NCI-H524 (cell line): ENCODE measurements around the gene DNAJC6.

Experiments used
- DNase-seq, 2 experiments: peaks; one replicate each; lab custom pipeline; 2025; lab: John Stamatoyannopoulos, UW

The DNAJC6 gene

DNA sequence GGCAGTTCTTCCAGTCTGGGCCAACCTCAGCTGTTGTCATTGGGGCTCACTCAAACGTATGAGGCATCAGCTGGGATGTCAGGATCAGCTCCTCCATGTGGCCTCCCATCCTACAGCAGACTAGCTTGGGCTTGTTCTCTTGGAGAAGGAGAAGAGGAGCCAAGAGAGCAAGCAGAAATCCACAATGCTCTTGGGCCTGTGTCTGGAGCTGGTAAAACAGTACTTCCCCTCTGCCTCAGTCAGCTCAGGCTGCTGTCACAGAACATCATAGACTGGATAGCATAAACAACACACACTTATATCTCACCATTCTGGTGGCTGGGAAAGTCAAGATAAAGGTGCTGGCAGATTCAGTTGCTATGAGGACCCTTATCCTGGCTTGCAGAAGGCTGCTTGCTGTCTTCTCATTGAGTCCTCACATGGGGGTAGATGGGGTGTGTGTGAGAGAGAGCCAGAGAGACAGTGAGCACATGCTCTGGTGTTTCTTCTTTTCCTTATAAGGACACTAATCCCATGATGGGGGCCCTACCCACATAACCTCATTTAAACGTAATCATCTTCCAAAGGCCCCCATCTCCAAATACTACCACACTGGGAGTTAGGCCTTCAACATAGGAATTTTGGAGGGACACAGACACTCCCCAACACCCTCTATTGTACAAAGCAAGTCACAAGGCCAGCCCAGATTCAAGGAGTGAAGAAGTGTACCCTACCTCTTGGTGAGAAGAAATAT is 16.3 kb upstream of the DNAJC6 start:
- no peak for DNase-seq

GRCh38 chr1:65297706-65298105 is 11.6 kb upstream of the DNAJC6 start:
- peak in 1 of 2 experiments; percentile 31 for DNase-seq

DNA sequence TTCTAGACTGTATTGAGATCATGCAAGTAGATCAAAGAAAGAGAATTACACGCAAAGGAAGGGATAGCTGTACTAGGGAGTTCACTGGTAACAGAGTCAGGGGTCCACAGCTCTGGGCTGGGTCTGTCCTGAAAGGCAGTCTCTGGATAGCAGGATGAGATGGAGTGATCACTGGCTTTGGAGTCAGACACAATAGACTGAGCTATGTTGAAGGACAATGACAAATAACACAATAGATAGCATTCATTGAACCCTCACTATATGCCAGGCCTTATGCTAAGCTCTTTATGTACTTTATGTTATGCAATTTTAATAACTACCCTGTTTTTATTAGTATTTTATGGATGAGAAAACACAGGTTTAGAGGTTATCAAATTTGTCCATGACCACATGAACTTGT is 10.0 kb upstream of the DNAJC6 start:
- DNase-seq, result no peak

DNA sequence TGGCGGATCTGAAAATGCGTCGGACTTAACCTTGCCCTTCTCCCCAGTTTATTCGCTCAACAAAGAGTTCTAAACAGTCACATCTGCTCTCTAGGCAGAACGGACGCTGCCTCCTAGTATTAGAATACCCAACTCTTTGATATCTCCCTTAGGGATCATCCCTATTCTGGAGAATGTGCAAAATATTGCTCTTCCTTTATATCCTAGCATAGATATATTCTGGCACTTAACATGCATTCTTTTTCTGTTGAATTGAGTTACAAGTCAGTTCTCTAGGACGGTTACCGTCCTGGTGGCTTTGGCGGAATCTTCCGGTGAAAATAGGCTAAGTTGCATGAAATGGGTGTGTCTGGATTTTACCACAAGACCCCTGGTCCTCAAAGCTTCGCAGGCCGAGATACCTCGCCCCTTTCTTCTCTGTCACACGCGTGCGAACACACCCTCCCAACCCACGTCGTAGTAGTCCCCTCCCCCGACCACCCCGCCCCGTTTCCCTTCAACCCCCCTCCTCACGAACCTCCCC is 501 bp upstream of the DNAJC6 start:
- no peak for DNase-seq

- DNase-seq, result peak; percentile 84 to 88
Measured at GRCh38 chr1:65310078-65310587, 790 bp downstream of the DNAJC6 start.

- DNase-seq, result no peak
Measured at GRCh38 chr1:65311760-65312159, 2.4 kb downstream of the DNAJC6 start.

GRCh38 chr1:65316233-65316632 is 6.9 kb downstream of the DNAJC6 start:
- DNase-seq, result no peak

DNA sequence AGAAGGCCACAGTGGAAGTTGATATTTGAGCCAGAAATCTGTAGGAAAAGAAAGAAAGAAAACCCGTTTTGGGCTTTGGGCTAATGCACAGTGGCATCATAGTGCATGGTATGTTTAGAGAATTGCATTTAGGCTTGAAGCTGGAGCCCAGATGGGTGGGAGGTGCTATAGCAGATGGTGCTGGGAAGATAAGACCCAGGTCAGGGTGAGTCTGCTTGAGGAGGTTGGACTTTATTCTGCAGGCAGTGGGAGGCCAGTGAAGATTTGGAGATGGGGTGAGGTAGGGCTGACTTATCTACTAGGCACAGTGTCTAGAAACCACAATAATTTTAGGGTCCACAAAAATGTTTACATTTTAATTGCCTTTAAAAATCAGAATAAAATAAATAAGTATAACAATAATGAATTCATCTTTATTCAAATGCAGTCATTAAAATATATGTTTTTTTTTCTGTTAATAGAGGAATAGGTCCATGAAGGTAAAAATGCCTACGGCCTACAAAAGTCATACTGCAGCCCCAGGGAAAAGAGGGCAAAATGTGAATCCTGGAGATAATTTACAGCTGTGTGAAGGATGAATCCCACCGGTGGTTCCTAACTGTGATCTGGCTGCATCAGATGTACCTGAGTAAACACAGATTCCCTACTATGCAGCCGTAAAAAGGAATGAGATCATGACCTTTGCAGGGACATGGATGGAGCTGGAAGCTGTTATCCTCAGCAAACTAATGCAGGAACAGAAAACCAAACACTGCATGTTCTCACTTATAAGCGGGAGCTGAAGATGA is 8.7 kb downstream of the DNAJC6 start:
- DNase-seq, result peak; percentile 78 to 91

- DNase-seq, result no peak
Measured at GRCh38 chr1:65319141-65319540, 9.8 kb downstream of the DNAJC6 start.

DNA sequence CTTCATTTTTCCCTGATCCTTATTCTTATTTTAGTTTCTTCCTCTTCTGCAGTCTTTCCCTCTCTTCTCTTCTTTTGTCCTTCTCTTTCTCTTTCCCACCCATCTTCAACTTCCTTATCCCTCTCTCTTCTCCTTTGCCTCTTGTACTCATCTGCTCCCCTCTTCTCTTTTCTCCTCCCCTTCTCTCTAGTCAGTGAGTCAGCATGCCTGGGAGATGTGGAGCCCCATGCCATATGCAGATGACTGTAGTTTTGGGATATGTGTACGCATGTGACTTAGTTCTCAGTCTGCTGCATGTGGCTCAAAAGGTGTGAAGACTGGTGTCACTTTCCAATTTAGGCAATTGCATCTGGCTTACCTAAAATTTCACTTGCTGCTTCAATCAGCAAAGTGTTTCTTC is 10.4 kb downstream of the DNAJC6 start:
- DNase-seq, result no peak

DNA sequence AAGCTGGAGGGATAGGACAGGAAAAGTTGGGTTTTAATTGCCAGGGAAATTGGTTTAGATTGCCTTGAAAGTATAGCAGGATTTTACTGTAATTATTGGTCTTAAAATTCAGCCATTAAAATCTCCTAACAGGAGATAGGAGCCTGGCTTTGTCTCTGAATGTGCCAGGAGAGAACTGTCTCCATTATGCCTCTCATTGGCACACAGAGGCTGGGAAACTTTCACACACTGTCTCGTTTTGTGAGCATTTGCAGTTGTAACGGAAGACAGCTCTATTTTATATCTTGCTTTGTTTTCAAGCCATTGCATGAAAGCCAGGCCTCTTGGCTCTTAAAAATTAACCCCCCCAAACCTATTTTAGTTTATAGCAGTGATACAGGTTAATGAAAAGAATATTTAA is 12.5 kb downstream of the DNAJC6 start:
- DNase-seq, result no peak

DNA sequence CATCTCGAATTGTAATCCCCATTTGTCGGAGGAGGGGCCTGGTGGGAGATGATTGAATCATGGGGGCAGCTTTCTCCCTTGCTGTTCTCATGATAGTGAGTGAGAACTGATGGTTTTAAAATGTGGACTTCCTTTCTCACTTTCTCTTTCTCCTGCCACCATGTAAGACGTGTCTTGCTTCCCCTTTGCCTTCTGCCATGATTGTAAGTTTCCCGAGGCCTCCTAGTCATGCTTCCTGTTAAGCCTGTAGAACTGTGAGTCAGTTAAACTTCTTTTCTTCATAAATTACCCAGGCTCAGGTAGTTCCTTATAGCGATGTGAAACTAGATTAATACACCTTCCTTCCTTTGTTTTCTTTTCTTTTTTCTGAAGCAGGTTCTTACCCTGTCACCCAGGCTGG is 13.9 kb downstream of the DNAJC6 start:
- no peak for DNase-seq

- no peak for DNase-seq
Measured at GRCh38 chr1:65330021-65330420, 20.7 kb downstream of the DNAJC6 start.

DNA sequence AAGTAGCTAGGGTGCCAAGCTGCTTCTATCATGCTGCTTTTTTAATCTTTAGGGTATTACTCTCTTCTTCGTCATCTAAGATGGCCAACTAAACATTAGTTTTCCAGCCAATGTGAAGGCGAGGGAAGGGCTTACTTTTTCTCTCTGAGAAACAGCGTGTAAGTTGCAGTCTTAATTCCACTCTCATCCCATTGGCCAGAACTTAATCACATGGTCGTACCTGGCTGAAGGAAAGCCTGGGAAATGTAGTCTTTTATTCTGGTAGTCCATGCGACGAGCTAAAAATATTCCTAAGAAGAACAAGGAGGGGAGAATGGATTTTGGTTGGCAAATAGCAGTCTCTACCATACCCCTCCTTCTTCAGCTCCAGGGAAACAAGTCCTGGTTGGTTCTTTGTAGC is 21.5 kb downstream of the DNAJC6 start:
- no peak for DNase-seq

DNA sequence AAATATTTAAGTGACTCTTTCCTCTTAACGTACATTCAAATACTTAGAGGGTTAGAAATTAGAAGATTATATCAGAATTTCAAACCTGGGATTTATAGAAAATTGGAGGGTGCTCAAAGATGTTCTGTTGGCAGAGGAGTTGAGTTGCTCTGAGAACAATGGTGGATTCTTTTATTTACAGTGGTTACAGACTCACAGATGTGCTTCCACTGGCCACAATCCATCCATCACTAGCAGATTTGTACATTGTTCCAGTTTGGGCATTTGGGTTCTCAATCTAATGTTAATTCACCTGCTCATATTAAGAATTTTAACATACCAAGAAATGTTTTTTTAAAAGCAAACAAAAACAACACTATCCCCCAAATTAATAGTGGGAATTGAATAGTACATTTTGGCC is 23.5 kb downstream of the DNAJC6 start:
- DNase-seq, result no peak

GRCh38 chr1:65334081-65334480 is 24.7 kb downstream of the DNAJC6 start:
- DNase-seq, result no peak

DNA sequence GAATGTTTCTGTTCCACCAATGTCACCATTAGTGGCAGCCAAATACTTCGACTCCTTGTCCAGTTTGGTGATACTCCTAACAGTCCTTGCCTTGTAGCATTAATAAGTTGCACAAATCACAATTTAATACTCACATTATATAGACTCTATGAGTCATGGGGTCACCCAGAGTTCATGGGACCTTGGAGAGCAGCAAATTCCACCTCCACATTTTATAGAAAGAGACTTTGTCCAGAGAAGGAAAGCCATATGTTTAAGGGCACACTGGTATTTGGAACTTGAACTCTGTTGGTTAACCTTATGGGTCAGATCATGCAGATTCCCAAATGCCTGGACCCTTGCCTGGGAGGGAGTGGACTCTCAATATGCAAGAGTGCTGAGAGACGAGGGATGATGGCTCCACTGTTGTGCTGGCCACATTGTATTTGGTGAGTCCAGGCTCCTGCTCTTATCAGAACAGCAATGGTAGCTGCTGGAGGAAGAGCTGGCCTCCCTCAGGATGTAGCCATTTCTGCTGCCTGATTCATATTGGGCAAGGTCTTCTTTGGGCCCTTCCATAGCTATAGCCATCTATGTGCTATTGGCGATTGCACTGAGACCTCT is 30.6 kb downstream of the DNAJC6 start:
- DNase-seq, result no peak

DNA sequence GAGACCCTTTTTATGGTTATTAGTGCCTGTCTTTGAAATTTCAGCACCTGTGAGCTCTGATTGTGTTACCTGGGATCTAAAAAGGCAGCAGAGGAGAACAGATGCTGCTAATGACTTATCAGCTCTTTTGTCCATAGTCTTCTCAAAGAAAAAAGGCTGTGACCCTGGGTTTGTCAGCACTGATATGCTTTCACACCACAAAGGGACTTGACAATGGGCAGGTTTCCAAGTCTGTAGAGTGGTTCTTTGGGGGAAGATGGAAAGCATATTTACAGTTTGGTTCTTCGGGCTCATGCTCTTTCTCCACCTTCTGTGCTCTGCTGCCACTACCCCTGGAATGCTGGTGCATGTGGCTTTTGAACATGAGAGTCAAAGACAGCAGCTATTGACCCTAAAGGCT is 32.0 kb downstream of the DNAJC6 start:
- DNase-seq, result no peak

DNA sequence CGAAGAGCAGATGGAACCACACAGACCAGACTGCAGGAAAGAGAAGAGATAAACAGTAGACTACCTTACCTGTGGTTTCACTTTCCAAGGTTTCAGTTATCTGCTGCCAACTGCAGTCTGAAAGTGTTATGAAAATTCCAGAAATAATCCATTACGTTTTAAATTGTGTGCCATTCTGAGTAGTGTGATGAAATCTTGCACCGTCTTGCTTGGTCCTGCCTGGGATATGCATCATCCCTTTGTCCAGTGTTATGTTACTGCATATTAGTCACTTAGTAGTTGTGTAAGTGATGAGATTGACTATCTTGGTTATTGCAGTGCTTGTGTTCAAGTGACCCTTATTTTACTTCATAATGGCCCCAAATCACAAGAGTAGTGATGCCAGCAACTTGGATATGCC is 33.9 kb downstream of the DNAJC6 start:
- no peak for DNase-seq

DNA sequence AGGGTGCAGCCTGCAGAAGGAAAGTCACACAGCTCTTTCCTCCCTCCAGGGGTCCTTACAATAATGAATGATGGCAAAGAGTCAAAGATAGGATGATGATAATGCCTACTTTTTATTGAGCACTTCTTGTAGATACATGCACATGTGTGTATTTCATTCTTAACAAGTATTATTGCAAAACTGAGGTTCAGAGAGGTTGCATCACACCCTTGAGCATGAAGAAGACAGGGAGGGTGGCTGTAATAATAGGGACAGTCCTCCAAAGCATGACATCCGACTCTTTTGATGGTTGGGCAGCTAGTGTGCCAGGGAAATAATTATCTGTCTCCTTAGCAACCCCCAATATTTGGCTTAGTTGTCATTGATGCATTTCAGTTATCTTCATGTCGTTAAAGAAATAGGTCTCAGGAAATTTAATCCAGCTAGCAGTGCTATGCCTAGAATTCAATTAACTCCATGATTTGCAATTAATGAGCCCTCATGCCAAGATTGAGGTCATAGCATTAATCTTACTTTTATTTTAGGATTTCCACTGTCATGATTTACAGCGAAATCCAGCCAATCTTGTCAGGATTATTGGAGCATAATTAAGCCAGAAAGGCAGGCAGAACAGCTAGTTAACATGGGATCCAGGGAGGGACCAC is 35.0 kb downstream of the DNAJC6 start:
- DNase-seq, result no peak

DNA sequence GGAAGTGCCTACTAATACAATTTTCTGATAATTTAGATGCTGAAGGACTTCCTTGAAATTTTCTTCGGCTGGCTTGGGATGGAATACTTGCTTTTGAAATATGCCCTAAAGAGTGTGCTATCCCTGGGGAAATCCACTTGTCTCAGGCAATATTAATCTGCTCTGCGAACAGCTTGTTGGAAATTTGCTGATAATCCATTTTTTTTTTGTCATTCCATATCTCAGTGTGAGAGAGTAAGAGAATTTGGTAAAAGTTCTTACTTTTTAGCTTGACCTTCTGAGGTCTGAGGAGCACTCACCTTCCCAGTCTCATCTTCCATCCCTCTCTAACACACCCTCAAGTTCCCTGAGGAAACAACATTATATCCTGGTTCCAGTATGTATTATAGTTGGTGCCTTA is 36.8 kb downstream of the DNAJC6 start:
- no peak for DNase-seq

DNA sequence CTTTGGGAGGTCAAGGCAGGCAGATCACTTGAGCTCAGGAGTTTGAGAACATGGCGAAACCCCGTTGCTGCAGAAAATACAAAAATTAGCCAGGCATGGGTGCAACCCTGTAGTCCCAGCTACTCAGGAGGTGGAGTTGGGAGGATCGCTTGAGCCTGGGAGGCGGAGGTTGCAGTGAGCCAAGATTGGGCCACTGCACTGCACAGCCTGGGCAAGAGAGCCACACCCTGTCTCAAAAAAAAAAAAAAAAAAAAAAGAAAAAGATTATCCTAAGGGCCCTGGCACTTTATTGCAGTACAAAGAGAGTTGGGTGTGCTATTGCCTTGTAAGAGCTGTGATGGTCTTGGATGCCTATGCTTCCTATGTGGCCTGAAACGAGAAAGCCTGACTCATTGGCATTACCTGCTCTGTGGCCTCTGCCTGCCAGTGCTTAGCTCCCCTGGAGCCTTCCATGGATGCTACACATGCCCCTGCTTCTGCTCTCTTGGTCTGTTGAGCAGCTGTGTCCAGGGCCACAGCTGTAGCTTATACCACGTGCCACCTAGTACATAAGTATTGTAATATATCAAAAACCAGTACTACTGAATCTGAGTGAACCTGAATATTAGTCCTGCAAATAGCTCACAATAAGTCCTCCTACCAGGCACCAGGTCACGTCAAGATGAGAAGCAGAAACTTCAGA is 45.8 kb downstream of the DNAJC6 start:
- no peak for DNase-seq
